ENCODE measurements around the gene PGBD1. TPM values are rescaled to one million over a fixed set of nuclear protein-coding genes. Genes with fewer than 3 reads are reported as not detected.

Gene PGBD1
- 4.6 and 6.4 TPM in 2 replicates for total RNA-seq

GRCh38 chr6:28281288-28282064, at the start of gene PGBD1:
PGBD1 (plus strand) TSS chr6:28281572; CDS start chr6:28283814, 2,242 bp downstream.

DNA sequence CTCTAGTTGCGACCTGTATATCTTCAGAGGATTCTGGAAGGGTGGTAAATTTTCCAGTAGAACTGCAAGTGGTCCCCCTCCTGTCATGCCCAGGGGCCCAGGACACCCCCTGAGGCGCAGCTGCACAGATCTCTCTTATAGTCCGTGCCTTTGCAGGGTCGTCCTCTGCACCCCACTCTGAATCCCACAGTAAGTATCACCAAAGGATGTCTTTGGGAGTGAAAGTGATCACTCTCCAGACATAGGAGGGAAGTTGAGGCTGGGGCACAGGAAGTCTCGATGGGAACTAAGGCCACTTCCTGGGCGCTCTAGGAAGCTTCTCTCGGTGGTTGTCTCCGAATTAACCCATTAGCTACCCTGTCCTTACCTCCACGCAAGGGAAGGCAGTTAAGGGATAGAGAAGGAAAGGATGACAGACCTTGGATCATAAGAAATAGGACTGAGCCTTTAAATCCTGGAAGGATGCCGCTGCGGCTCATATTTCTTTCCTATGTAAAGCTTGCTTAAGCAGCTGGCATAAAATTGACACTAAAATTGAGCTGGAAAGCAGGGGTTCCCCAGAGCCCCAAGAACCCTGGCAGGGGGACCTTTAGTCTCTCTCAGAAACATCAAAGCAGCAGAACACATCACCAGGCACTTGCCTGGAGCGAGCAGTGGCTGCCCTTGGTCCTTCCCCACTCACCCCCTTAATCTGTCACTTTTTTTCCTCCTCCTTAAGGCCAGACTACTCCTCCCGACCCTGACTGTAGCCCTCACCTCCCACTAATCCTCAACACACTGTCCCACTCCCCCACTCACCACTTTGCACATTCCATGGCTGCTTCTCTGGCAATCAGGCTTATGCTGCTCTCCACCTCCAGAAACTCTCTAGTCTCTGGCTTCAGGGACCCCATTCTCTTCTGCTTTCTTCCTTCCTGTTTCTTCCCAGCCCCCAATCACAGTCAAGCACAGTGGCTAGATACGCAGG, 29.1 kb upstream of the PGBD1 start, which contains the start of gene ZKSCAN4:
Gene ZKSCAN4, minus strand, starts transcription at position 261 of the 967 bp plus-strand sequence. CDS start 289 bp downstream, outside the sequence.

GRCh38 chr6:28258877-28259777, 22.2 kb upstream of the PGBD1 start, which contains the start of gene NKAPL:
NKAPL (plus strand) TSS chr6:28259297; CDS start chr6:28259372, 75 bp downstream.

GRCh38 chr6:28266962-28267694, 14.2 kb upstream of the PGBD1 start, which contains the start of gene ZSCAN26:
ZSCAN26 (plus strand) TSS chr6:28267143; CDS start chr6:28271920, 4,777 bp downstream.

GRCh38 chr6:28335564-28336283, 54.4 kb downstream of the PGBD1 start, which contains the start of gene ZSCAN31:
ZSCAN31 (minus strand) TSS chr6:28336148; CDS start chr6:28329683, 6,465 bp downstream.

DNA sequence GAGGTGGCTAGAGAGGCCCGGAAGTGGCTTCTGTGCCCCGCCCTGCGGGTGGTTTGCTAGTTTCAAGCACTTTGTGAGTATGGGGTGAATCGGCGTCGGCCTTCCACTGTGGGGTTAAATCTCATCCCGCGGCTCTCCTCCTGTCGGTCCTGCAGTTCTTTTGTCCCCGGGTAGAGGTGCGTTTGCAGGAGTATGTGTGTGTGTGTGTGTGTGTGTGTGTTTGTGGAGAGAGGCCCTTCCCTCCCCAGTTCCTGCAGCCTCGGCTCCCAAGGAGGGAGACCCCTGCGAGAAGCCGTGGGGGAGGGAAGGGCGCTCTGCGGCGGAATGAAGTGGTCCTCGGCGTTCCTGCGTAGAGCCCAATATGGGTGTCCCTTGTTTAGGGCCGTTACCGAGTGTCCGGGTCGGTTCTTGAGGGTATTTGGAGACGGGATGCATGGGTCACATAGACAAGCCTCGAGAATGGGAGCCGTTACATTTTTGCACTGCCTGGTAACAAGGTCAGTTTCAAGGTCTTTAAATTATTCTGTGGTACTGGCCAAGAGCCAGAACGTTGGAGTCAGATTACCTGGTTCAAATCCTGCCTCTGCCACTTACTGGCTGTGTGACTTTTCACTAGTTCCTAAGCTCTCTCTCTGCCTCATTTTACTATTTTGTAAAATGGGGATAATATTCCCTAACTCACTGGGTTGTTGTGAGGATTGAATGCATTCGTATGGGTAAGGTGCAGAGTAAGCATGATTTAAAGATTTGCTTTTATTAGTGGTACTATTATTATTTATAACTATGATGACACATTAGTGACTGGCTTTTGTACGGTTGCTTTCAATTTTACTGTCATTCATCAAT, 68.7 kb downstream of the PGBD1 start, which contains the start of gene ZKSCAN3:
Gene ZKSCAN3, plus strand, starts transcription at position 56 of the 846 bp plus-strand sequence. CDS start 9,640 bp downstream, outside the sequence.

Small RNAs within 50 kb of the gene (small RNA-seq; reads per million reads assigned to genes)
- gene AL021997.1 (not detected), gene AL021997.2 (not detected)

Other genes with a start within 250 kb of the PGBD1 start
- 0.97 and 1.0 TPM in 2 replicates for gene ZNF165, start 201.0 kb upstream of the PGBD1 start, total RNA-seq
- gene ZSCAN16, start 157.0 kb upstream of the PGBD1 start, total RNA-seq: 1.8 and 3.6 TPM in 2 replicates
- gene ZKSCAN8, start 139.7 kb upstream of the PGBD1 start, total RNA-seq: 27.7 and 29.8 TPM in 2 replicates
- 9.8 and 12.0 TPM in 2 replicates for gene ZSCAN9, start 56.3 kb upstream of the PGBD1 start, total RNA-seq
- 6.3 and 6.8 TPM in 2 replicates for gene ZKSCAN4, start 29.3 kb upstream of the PGBD1 start, total RNA-seq
- gene NKAPL, start 22.3 kb upstream of the PGBD1 start, total RNA-seq: 0.78 and 1.8 TPM in 2 replicates
- gene ZSCAN26, start 14.4 kb upstream of the PGBD1 start, total RNA-seq: 20.1 and 33.6 TPM in 2 replicates
- gene ZSCAN31, start 54.6 kb downstream of the PGBD1 start, total RNA-seq: 1.6 and 1.7 TPM in 2 replicates
- 4.6 and 5.7 TPM in 2 replicates for gene ZKSCAN3, start 68.4 kb downstream of the PGBD1 start, total RNA-seq
- 8.2 and 8.5 TPM in 2 replicates for gene ZSCAN12, start 118.2 kb downstream of the PGBD1 start, total RNA-seq
- 2.5 and 5.9 TPM in 2 replicates for gene ZSCAN23, start 161.9 kb downstream of the PGBD1 start, total RNA-seq
- not detected in 2 replicates for gene GPX6, start 234.2 kb downstream of the PGBD1 start, total RNA-seq
- not detected in 2 replicates for gene GPX5, start 244.3 kb downstream of the PGBD1 start, total RNA-seq

Data from articular chondrocyte of knee joint (primary cell).